ENCODE data around the gene ELOA2. TPM values are rescaled to one million over a fixed set of nuclear protein-coding genes. Genes with fewer than 3 reads are reported as not detected.

Gene ELOA2, protein sequence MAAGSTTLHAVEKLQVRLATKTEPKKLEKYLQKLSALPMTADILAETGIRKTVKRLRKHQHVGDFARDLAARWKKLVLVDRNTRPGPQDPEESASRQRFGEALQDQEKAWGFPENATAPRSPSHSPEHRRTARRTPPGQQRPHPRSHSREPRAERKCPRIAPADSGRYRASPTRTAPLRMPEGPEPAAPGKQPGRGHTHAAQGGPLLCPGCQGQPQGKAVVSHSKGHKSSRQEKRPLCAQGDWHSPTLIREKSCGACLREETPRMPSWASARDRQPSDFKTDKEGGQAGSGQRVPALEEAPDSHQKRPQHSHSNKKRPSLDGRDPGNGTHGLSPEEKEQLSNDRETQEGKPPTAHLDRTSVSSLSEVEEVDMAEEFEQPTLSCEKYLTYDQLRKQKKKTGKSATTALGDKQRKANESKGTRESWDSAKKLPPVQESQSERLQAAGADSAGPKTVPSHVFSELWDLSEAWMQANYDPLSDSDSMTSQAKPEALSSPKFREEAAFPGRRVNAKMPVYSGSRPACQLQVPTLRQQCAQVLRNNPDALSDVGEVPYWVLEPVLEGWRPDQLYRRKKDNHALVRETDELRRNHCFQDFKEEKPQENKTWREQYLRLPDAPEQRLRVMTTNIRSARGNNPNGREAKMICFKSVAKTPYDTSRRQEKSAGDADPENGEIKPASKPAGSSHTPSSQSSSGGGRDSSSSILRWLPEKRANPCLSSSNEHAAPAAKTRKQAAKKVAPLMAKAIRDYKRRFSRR
- not detected for total RNA-seq
- polyA plus RNA-seq: not detected
- long read RNA-seq, donor 1: 0 reads
- long read RNA-seq, donor 2: 0 reads
- long read RNA-seq, donor 3: 0 reads
- long read RNA-seq, donor 4: 0 reads

- Histone ChIP-seq H3K9me3 (ENCODE audit: control insufficient read depth, low read length) (no peaks in the 10 kb centered on the region), H3K4me1 (ENCODE audit: control insufficient read depth, insufficient read depth, low read length) (no peaks in the 10 kb centered on the region), H3K4me3 (ENCODE audit: low read length) (no peak within 1 kb of the TSS), H3K27me3 (ENCODE audit: control insufficient read depth, insufficient read depth) (no peaks in the 10 kb centered on the region), H3K27ac (ENCODE audit: low read length) (no peak within 1 kb of the TSS)
- WGBS: 95% methylated on average over 29 of the region's 29 CpGs
- DNase-seq: no peak
- intact Hi-C loops (cut with DNase I): no loop called here
- no peak for ATAC-seq
Observed at GRCh38 chr18:47035156-47035671, at the start of gene ELOA2. Gene ELOA2 (minus strand): TSS chr18:47035621. CDS start chr18:47035264, 357 bp downstream.

- H3K4me3 ChIP-seq (ENCODE audit: low read length): no peak overlapping the region
- H3K4me1 ChIP-seq (ENCODE audit: control insufficient read depth, insufficient read depth, low read length): no peaks in the 10 kb centered on the region
- H3K27me3 ChIP-seq (ENCODE audit: control insufficient read depth, insufficient read depth): no peaks in the 10 kb centered on the region
- ATAC-seq (no peak), DNase-seq (no peak)
- 86% methylated on average over 2 of the region's 2 CpGs for WGBS
- intact Hi-C loops (cut with DNase I): no loop called here
- no peak overlapping the region for H3K27ac ChIP-seq (ENCODE audit: low read length)
- no peaks in the 10 kb centered on the region for H3K9me3 ChIP-seq (ENCODE audit: control insufficient read depth, low read length)
Observed at GRCh38 chr18:47081578-47081977, 46.2 kb upstream of the ELOA2 start.

- Histone ChIP-seq H3K27me3 (ENCODE audit: control insufficient read depth, insufficient read depth) (no peaks in the 10 kb centered on the region), H3K4me3 (ENCODE audit: low read length) (no peak overlapping the region), H3K4me1 (ENCODE audit: control insufficient read depth, insufficient read depth, low read length) (no peaks in the 10 kb centered on the region), H3K9me3 (ENCODE audit: control insufficient read depth, low read length) (no peaks in the 10 kb centered on the region), H3K27ac (ENCODE audit: low read length) (no peak overlapping the region)
- intact Hi-C loops (cut with DNase I): no loop called here
- WGBS: 88% methylated on average over 2 of the region's 2 CpGs
- DNase-seq: no peak
- ATAC-seq: no peak
Observed at GRCh38 chr18:47080872-47081271, 45.5 kb upstream of the ELOA2 start.

- no peak for ATAC-seq
- 85% methylated on average over 7 of the region's 7 CpGs for WGBS
Observed at GRCh38 chr18:47077111-47077510, 41.7 kb upstream of the ELOA2 start.

GRCh38 chr18:47075098-47075883 lies 39.9 kb upstream of the ELOA2 start:
- Histone ChIP-seq H3K27ac (ENCODE audit: low read length) (no peak overlapping the region), H3K4me1 (ENCODE audit: control insufficient read depth, insufficient read depth, low read length) (no peaks in the 10 kb centered on the region), H3K4me3 (ENCODE audit: low read length) (no peak overlapping the region), H3K27me3 (ENCODE audit: control insufficient read depth, insufficient read depth) (no peaks in the 10 kb centered on the region), H3K9me3 (ENCODE audit: control insufficient read depth, low read length) (no peaks in the 10 kb centered on the region)
- 58% methylated on average over 13 of the region's 13 CpGs for WGBS
- intact Hi-C loops (cut with DNase I): no loop called here
- no peak for DNase-seq
- no peak for ATAC-seq

More at GRCh38 chr18:47077111-47077510, 41.7 kb upstream of the ELOA2 start:
- no peaks in the 10 kb centered on the region for H3K9me3 ChIP-seq (ENCODE audit: control insufficient read depth, low read length)
- no peak for DNase-seq
- H3K27ac ChIP-seq (ENCODE audit: low read length): no peak overlapping the region
- H3K4me3 ChIP-seq (ENCODE audit: low read length): no peak overlapping the region
- intact Hi-C loops (cut with DNase I): no loop called here
- no peaks in the 10 kb centered on the region for H3K27me3 ChIP-seq (ENCODE audit: control insufficient read depth, insufficient read depth)
- H3K4me1 ChIP-seq (ENCODE audit: control insufficient read depth, insufficient read depth, low read length): no peaks in the 10 kb centered on the region

DNA sequence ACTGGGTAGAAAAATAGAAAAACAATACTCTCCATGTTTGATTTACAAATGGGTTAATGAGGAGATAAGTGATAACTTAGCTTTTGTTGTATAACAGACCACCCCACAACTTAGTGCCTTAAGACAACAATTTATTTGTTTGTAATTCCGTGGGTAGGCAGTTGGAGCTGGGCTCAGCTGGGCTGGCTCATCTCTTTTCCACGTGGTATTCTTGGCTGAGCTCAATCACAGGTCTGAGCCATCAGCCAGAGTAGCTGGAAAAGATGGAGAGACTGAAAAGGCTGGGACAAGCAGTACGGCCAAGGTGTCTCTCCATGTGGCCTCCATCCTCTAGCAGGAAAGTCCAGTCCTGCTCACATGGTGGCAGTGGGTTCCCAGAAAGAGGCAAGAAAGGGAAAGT lies 32.2 kb upstream of the ELOA2 start:
- Histone ChIP-seq H3K27ac (ENCODE audit: low read length) (no peak overlapping the region), H3K9me3 (ENCODE audit: control insufficient read depth, low read length) (no peaks in the 10 kb centered on the region), H3K4me3 (ENCODE audit: low read length) (no peak overlapping the region), H3K27me3 (ENCODE audit: control insufficient read depth, insufficient read depth) (no peaks in the 10 kb centered on the region), H3K4me1 (ENCODE audit: control insufficient read depth, insufficient read depth, low read length) (no peaks in the 10 kb centered on the region)
- intact Hi-C loops (cut with DNase I): no loop called here
- DNase-seq (no peak), ATAC-seq (no peak)
- WGBS: 74% methylated on average over 3 of the region's 3 CpGs

- no peak overlapping the region for H3K4me3 ChIP-seq (ENCODE audit: low read length)
- no peak for ATAC-seq
- no peaks in the 10 kb centered on the region for H3K27me3 ChIP-seq (ENCODE audit: control insufficient read depth, insufficient read depth)
- no peaks in the 10 kb centered on the region for H3K4me1 ChIP-seq (ENCODE audit: control insufficient read depth, insufficient read depth, low read length)
- no peaks in the 10 kb centered on the region for H3K9me3 ChIP-seq (ENCODE audit: control insufficient read depth, low read length)
- no peak overlapping the region for H3K27ac ChIP-seq (ENCODE audit: low read length)
- 90% methylated on average over 8 of the region's 8 CpGs for WGBS
- intact Hi-C loops (cut with DNase I): no loop called here
- DNase-seq: no peak
Observed at GRCh38 chr18:47063096-47063495, 27.7 kb upstream of the ELOA2 start.

DNA sequence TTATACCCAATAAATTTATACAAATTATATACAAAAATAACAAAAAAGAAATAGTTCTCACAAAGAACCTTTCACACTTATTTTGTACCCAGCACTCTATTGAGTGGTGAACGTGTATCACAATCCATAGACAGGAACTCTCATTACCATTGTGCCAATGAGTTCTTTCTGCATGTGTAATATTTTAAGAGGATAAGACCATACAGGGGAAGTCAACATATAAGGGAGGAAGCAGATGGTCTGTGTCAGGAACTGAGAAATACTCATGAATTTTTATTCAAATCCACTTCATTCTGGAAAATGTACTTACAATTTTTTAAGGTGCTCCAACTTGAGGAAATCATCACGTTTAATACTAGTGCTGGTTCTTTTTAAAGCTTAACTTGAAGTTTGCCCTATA lies 27.1 kb upstream of the ELOA2 start:
- intact Hi-C loops (cut with DNase I): no loop called here
- ATAC-seq: no peak
- H3K4me3 ChIP-seq (ENCODE audit: low read length): no peak overlapping the region
- no peak for DNase-seq
- 38% methylated on average over 2 of the region's 2 CpGs for WGBS
- H3K27ac ChIP-seq (ENCODE audit: low read length): no peak overlapping the region
- H3K9me3 ChIP-seq (ENCODE audit: control insufficient read depth, low read length): no peaks in the 10 kb centered on the region
- no peaks in the 10 kb centered on the region for H3K27me3 ChIP-seq (ENCODE audit: control insufficient read depth, insufficient read depth)
- H3K4me1 ChIP-seq (ENCODE audit: control insufficient read depth, insufficient read depth, low read length): no peaks in the 10 kb centered on the region

GRCh38 chr18:47054369-47054768 lies 18.9 kb upstream of the ELOA2 start:
- Histone ChIP-seq H3K9me3 (ENCODE audit: control insufficient read depth, low read length) (no peaks in the 10 kb centered on the region), H3K27ac (ENCODE audit: low read length) (no peak overlapping the region), H3K4me1 (ENCODE audit: control insufficient read depth, insufficient read depth, low read length) (no peaks in the 10 kb centered on the region), H3K4me3 (ENCODE audit: low read length) (no peak overlapping the region), H3K27me3 (ENCODE audit: control insufficient read depth, insufficient read depth) (no peaks in the 10 kb centered on the region)
- DNase-seq: no peak
- 83% methylated on average over 5 of the region's 5 CpGs for WGBS
- intact Hi-C loops (cut with DNase I): loop anchor here in 1 of 4 donors (5.0 kb wide), 1 partner anchor 698 kb away; no protein-coding TSS in a partner anchor
- ATAC-seq: no peak

GRCh38 chr18:47050468-47050867 lies 15.0 kb upstream of the ELOA2 start:
- DNase-seq (no peak), ATAC-seq (no peak)
- no peak overlapping the region for H3K4me3 ChIP-seq (ENCODE audit: low read length)
- H3K27ac ChIP-seq (ENCODE audit: low read length): no peak overlapping the region
- no peaks in the 10 kb centered on the region for H3K9me3 ChIP-seq (ENCODE audit: control insufficient read depth, low read length)
- no peaks in the 10 kb centered on the region for H3K27me3 ChIP-seq (ENCODE audit: control insufficient read depth, insufficient read depth)
- whole genome bisulfite sequencing: 31% methylated on average over 7 of the region's 7 CpGs
- intact Hi-C loops (cut with DNase I): loop anchor here in 1 of 4 donors (5.0 kb wide), 1 partner anchor 702 kb away; no protein-coding TSS in a partner anchor
- H3K4me1 ChIP-seq (ENCODE audit: control insufficient read depth, insufficient read depth, low read length): no peaks in the 10 kb centered on the region
